GM18511 (cell line): ENCODE data around the gene BTBD6.
"Not testable (repeated sequence)": the region's sequence is repeated elsewhere in the genome, so short reads cannot be mapped to it uniquely, and the experiment has no call there.

ENCODE experiments used
- ATAC-seq: cut with Tn5 transposase; IDR thresholded peaks from one replicate; pipeline ENCODE4 v1.9.1; 2021; ENCODE audit warnings: mild to moderate bottlenecking, moderate library complexity; ENCODE audit not compliant: unreplicated experiment

BTBD6 gene

GRCh38 chr14:105290621-105291346 lies 42.5 kb downstream of the BTBD6 start:
- ATAC-seq = no peak

GRCh38 chr14:105292826-105293711 lies 44.7 kb downstream of the BTBD6 start:
- peak; percentile 26 for ATAC-seq

- ATAC-seq = peak; percentile 70
Observed at GRCh38 chr14:105294142-105294597, 45.8 kb downstream of the BTBD6 start.

- ATAC-seq = not testable (repeated sequence)
Observed at GRCh38 chr14:105297311-105297710, 49.0 kb downstream of the BTBD6 start.

DNA sequence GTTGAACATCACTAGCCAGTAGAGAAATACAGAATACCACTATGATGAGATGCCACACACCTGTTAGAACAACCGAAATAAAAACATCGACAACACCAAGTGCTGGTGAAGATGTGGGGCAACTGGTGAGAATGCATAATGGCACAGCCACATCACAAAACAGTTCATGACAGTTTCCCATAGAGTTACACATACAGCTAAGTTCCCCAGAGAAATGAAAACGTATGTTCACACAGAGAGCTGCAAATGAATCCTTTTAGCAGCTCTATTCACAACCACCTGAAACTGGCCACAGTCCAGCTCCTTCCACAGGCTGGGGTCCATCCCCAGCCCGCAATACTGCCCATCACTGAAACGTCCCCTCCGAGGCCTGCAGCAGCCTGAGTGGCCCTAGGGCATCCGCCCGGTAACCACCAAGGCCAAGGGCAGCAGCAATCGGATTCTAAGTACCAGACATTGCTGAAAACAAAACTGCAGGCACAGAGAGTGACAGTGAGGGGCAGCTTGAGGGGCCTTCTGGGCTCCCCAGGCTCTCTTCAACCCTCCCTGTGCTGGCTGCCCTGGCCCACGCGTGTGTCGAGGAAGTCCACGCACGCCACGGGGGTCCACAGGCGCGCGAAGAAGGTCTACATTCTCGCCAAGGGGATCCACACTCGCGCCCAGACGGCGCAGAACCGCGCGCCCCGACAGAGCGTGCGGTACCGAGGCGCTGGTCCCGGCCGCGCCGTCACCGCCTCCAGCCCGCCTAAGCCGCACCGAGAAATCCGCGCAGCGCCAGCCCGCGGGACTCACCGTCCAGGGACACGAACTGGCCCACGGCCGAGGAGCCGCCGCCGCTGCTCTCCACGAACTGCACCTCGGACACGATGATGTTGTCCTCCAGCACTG lies 51.6 kb downstream of the BTBD6 start:
- peak; percentile 24 for ATAC-seq
